Colonic mucosa (tissue), 4 donors: ENCODE results near the gene ADAMTS1. TPM values are rescaled to one million over a fixed set of nuclear protein-coding genes. Genes with fewer than 3 reads are reported as not detected.

Experiments
- DNase-seq: peaks from one replicate; pipeline ENCODE4 v3.0.0-alpha.2; 2020
- H3K27ac ChIP-seq: fragments of 200-600 bp; one replicate; pipeline ENCODE4 v1.8.0; 2021
- H3K27me3 ChIP-seq: fragments of 200-600 bp; one replicate; pipeline ENCODE4 v1.8.0; 2021
- H3K36me3 ChIP-seq: fragments of 200-600 bp; one replicate; pipeline ENCODE4 v1.8.0; 2021
- H3K4me1 ChIP-seq: fragments of 200-600 bp; one replicate; pipeline ENCODE4 v1.8.0; 2021; ENCODE audit warnings: mild to moderate bottlenecking
- H3K4me3 ChIP-seq: fragments of 200-600 bp; one replicate; pipeline ENCODE4 v1.8.0; 2021
- H3K9ac ChIP-seq, 2 donors: one replicate each; pipeline ENCODE4 v1.7.0; 2013; ENCODE audit warnings: control low read depth in 2 of 2, low read depth in 2 of 2, low read length in 2 of 2
- H3K9me3 ChIP-seq: fragments of 200-600 bp; one replicate; pipeline ENCODE4 v1.8.0; 2021
- intact Hi-C: fragments of 100-400 bp; cut with DNase I; formaldehyde crosslinking; loops from one replicate; pipeline ENCODE4 v1.14.1; 2022
- total RNA-seq, 2 donors: library from RNA; stranded (reverse); fragmentation: NEBNext Ultra II Directional in 1 of 2; extraction: Animal tissue kit (Norgen Biotek cat#: 25700) in 1 of 2; gene quantifications; one replicate each; pipeline ENCODE4 v1.2.1, GENCODE V29; 2021
- TF ChIP-seq, protein P1 (sequence below): fragments of 200-600 bp; IDR thresholded peaks from one replicate; pipeline ENCODE4 v1.8.0; 2022; ENCODE audit warnings: antibody characterized with exemption, mild to moderate bottlenecking
- donor health status: healthy.
- donor health status: DM: no; HTN: no; CAD: no.
- donor health status: DM: no; HTN: no; CAD: no.

The ADAMTS1 gene
- total RNA-seq, 2 donors from 2014 or later: 12.5 to 26.8 TPM

DNA sequence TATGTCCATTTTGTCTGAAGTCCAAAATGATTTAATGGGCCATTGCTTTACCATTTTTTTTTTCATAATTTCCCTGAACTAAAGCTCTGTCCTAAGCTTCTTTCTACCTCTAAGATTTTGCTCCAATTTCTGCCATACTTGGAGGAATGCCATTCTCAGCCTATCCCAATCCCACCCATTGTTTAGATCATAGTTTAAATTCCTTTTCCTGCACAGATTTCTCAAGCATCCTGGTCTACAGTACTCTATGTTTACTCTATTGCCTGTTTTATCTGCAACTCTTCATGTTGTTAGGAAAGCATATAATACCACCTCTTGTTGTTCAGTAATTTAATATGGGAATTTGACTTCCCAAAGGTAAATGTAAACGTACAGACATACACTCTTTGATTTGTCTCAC, 30.8 kb downstream of the ADAMTS1 start:
- H3K27ac ChIP-seq: no peak overlapping the region
- no peaks in the 10 kb centered on the region for H3K9me3 ChIP-seq
- TF ChIP-seq, protein P1, sequence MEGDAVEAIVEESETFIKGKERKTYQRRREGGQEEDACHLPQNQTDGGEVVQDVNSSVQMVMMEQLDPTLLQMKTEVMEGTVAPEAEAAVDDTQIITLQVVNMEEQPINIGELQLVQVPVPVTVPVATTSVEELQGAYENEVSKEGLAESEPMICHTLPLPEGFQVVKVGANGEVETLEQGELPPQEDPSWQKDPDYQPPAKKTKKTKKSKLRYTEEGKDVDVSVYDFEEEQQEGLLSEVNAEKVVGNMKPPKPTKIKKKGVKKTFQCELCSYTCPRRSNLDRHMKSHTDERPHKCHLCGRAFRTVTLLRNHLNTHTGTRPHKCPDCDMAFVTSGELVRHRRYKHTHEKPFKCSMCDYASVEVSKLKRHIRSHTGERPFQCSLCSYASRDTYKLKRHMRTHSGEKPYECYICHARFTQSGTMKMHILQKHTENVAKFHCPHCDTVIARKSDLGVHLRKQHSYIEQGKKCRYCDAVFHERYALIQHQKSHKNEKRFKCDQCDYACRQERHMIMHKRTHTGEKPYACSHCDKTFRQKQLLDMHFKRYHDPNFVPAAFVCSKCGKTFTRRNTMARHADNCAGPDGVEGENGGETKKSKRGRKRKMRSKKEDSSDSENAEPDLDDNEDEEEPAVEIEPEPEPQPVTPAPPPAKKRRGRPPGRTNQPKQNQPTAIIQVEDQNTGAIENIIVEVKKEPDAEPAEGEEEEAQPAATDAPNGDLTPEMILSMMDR: no peak
- H3K4me3 ChIP-seq: no peak overlapping the region
- no peak for DNase-seq
- no peaks in the 10 kb centered on the region for H3K27me3 ChIP-seq
- H3K36me3 ChIP-seq: no peaks in the 10 kb centered on the region
- H3K4me1 ChIP-seq: no peaks in the 10 kb centered on the region
- H3K9ac ChIP-seq: no peak overlapping the region
- intact Hi-C loops: no loop called here

DNA sequence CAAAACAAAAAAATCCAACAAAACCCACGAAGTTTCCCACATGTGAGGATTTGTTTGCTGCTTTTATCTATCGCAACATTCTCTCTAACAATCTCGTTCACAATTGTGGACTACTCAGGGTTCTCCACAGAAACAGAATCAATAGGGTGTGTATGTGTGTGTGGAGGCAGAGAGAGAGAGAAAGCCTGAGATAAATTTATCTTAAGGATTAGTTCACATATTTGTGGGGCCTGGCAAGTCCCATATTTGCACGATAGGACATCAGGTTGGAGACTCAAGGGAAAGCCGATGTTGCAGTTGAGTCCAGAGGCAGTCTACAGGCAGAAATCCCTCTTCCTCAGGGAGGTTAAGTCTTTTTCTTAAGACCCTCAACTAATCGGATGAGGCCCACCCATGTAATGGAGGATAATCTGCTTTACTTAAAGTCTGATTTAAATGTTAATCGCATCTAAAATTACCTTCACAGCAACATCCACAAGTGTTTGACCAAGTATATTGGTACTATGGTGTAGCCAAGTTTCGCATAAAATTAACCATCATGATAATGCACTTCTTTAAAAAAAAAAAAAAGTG, 31.7 kb downstream of the ADAMTS1 start:
- TF ChIP-seq, protein P1: no peak
- Histone ChIP-seq H3K27me3 (no peaks in the 10 kb centered on the region), H3K27ac (no peak overlapping the region), H3K4me3 (no peak overlapping the region), H3K4me1 (no peaks in the 10 kb centered on the region), H3K9ac (no peak overlapping the region), H3K36me3 (no peaks in the 10 kb centered on the region), H3K9me3 (no peaks in the 10 kb centered on the region)
- intact Hi-C loops: no loop called here
- DNase-seq: no peak

DNA sequence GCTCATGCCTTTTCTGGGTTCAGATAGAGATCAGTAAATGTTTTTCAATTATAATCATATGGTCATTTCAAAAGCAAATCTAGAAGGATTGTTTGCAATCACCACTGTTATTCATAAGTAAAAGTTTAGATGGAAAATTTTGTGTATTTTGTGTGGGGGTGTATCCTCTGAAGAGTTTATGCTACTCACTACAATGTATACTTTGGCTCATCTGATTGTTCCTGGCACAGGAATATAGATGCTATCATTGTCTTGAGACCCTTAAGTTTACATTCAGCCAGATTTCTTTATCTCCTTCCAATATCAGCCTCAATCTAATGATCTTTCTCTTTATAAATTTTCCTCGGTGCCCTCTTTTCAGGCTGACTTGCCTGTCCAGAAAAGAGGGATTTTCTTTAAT, 33.0 kb downstream of the ADAMTS1 start:
- Histone ChIP-seq H3K36me3 (no peaks in the 10 kb centered on the region), H3K4me1 (no peaks in the 10 kb centered on the region), H3K27ac (no peak overlapping the region), H3K4me3 (no peak overlapping the region), H3K27me3 (no peaks in the 10 kb centered on the region), H3K9me3 (no peaks in the 10 kb centered on the region), H3K9ac (no peak overlapping the region)
- DNase-seq: no peak
- TF ChIP-seq, protein P1: no peak
- intact Hi-C loops: no loop called here

DNA sequence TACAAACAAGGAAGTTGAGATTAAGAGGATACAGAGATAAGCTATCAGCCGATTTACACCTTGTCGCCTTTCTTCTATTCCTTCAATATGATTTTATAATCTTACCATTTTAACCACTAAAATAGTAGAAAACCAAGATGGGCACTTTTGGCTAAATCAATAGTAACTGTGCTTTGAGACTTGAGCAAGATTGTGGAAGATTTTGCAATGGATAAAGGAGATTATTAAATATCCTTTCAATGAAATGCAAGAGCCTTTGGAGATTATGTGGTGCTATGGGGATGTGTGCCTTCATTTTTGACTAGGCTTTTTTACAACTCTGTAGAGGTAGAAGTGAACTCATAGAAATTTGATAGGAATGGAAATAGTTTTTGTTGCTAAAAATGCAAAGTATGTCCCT, 33.7 kb downstream of the ADAMTS1 start:
- TF ChIP-seq, protein P1: no peak
- Histone ChIP-seq H3K4me3 (no peak overlapping the region), H3K27ac (no peak overlapping the region), H3K9ac (no peak overlapping the region), H3K27me3 (no peaks in the 10 kb centered on the region), H3K9me3 (no peaks in the 10 kb centered on the region), H3K36me3 (no peaks in the 10 kb centered on the region), H3K4me1 (no peaks in the 10 kb centered on the region)
- intact Hi-C loops: no loop called here
- no peak for DNase-seq

DNA sequence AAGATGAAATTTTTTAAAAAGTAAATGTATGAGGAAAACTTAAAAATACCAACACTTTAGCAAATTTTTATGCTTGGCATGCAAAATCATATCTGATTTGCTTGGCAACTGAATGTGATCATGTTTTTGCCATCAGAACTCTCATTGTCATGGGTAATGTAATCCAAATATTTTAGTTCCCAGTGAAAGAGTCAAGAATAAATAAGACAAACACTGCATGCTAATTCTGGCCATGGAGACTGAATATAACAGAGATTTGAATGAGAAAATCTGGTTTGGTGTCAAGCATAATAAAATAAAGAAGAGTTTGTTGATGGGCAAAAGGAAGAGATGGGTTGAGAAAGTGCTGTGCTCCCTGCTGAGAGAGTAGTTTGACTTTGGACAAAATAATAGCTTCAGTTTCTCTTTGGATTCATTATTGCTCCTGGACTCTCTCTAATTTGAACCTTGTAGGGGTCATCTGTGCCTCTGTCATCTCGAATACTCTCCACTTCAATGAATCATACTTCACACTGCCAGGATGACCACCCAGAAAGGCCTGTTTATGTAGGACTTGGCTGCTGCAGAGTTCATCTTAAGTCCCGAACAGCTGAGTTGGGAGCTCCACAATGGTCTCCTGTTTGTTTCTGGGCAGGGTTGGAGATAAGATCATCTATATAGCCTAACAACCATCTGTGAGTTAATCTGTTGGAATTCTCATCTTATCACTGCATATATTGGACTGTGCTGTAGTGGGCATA, 34.4 kb downstream of the ADAMTS1 start:
- Histone ChIP-seq H3K9me3 (no peaks in the 10 kb centered on the region), H3K27me3 (no peaks in the 10 kb centered on the region), H3K4me1 (no peaks in the 10 kb centered on the region), H3K36me3 (no peaks in the 10 kb centered on the region), H3K27ac (no peak overlapping the region), H3K9ac (no peak overlapping the region), H3K4me3 (no peak overlapping the region)
- DNase-seq: no peak
- TF ChIP-seq, protein P1: no peak
- intact Hi-C loops: no loop called here
